Cerebellar nuclear complex (tissue), 1 donor: ENCODE measurements around the gene NTN5.
A peak's percentile ranks its signal among the peaks of the same experiment; 100 is the strongest.
"Not testable (repeated sequence)": the region's sequence is repeated elsewhere in the genome, so short reads cannot be mapped to it uniquely, and the experiment has no call there.

Source experiments
- DNase-seq, 2 experiments: peaks; one replicate each; lab custom pipeline; 2025; lab: John Stamatoyannopoulos, UW

NTN5 gene

DNA sequence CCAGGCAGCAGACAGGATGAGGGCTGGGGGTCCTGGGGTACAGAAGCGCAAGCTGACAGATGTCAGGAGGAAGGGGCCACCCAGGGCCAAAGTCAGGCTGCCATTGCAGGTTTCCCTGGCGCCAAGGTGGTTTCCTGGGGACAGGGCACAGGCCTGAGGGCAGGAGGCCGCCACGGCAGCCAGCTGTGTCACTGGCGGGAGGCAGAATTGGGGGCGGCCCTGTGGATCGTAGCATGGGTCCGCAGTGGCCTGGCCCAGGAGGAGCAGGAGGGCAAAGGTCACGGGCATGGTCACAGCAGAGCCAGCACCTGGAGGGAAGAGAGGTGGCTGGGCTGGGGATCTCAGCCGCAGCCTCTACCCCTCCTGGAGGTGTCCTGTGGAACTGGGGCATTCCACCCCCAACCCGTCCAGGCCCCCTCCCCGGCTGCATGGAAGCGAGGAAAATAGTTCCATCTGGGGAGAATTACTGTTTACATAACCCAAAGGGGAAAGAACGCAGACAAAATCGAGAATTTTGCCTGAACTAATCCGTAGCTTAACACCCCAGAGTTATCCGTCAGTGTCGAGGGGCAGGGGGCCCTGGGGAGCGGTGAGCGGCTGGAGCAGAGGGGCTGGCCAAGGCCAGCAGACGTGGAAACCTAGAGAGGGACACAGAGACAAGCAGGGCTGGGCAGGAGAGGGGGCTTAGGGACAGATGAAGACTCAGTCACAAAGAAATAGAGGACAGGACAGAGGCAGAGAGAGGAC is 1.9 kb downstream of the NTN5 start:
- DNase-seq: no peak

DNA sequence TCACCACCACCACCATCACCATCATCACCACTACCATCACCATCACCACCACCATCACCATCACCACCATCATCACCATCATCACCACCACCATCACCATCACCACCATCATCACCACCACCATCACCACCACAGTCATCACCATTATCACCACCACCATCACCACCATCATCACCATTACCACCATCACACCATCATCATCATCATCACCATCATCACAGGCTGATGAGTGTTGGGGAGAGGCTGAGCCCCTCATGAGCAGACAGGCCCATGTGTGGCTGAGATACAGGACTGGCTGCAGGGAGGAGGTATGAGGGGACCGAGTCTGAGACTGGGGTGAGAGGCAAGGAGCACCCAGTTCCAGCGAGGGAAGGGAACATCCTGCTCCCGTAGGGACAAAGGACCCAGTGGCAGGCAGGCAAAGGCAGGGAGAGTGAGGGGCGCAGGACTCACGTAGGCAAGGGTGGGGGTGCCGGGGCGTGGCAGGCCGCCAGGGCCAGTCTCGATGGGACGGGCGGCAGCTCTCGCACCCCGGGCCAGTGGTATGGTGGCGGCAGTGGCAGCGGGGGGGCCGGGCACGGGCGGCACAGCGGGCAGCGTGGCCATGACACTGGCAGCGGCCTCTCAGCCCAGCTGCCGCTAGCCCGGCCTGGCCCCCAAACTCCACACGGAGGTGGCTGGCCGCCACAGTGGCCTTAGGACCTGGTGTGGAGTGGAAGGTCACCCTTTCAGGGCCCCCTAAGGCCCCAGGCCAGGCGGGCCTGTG is 2.7 kb downstream of the NTN5 start:
- no peak for DNase-seq

DNA sequence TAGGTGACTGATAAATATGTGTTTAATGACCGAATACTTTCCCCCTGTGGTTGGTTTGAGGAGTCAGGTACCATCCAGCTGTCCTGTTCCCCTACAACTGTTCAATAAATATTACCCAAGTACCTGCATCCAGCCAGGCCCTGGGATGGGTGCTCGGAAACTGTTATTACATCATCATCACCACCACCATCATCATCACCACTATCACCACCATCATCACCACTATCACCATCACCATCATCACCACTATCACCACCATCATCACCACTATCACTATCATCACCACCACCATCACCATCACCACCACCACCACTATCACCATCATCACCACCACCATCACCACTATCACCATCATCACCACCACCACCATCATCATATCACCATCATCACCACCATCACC is 4.1 kb downstream of the NTN5 start:
- no peak for DNase-seq

DNA sequence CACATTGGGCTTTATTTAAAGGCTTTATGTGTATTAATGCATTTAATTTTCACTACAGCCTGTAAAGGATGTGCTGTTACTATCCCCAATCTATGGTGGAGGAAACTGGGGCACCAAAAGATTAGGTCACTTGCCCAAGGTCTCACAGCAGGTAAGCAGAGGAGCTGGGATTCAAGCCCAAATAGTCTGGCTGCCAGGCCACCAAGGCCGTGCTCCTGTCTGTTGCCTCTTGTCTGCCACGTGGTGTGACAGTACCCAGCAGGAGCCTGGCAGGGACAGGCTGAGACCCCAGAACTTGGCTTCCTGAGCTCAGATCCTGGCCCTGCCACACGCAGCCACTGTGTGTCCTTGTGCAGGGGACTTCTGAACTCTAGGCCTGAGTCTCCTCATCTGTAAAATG is 4.5 kb downstream of the NTN5 start:
- peak in 1 of 2 experiments; percentile 12 for DNase-seq

DNA sequence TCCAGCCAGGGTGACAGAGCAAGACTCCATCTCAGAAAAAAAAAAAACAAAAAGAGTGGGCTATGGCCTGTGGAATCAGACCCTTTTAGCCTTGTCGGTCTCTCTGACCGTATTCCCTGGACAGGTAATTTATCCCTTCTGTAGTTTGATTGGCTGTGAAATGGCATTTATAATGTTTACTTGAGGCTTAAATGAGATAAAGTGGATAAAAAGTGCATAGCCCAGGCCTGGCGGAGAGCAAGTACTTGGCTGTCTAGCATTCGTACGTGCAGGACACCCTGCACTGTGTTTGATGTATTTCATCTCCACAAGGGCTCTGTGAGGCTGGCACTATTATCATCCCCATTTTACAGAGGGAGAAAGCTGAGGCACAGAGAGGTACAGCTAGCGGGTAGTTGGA is 7.0 kb downstream of the NTN5 start:
- no peak for DNase-seq

DNA sequence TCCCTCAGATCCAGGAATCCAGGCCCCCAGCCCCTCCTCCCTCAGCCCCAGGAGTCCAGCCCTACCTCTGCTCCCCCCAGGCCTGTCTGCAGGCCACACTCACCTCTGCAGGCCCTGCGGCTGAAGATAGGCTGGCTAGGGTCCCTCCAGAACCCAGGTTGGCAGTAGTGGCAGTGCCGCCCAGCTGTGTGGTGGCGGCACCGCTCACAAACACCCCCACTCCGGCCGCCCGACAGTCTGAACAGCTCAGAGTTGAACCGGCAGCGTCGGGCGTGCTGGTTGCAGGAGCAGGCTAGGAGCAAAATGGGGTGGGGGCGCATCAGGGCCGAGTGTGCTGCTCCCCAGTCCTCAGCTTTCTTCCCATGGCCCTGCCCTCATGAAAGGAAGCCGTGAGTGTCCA is 8.3 kb downstream of the NTN5 start:
- no peak for DNase-seq

DNA sequence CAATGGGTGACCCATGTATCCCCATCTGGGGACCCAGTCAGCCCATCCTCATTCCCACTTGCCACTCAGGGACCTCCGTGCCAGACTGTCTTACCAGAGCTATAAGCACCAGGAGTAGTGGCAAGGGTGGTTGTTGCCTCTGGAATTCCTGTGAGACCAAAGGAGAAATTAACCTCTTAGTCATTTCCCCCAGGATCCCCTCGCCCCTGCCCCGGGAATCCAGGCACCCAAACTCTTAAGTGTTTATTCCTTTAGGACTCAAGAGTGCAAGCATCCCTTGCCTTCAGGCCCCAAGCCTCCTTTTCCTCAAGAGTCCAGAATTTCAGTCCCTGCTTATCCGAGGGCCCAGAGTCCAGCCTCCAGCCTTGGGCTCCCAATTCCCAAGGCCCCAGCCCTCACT is 9.2 kb downstream of the NTN5 start:
- no peak for DNase-seq

DNA sequence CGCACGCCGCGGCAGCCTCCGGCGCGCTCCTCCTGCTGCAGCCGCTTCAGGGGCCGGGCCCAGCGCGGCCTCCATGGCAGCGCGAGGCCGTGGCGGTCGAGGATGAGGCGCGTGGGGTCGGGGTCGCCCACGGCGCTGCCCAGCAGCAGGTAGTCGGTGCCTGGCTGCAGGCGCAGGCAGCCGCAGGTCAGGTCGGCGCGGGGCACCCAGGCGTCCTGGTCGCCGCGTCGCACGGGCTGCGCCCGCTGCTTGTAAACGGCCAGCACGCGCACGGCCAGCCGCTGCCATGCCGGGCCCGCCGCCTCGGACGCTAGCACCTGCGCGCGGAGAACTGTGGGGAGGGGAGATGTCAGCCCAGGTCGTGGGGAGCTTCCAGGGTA is 11.1 kb downstream of the NTN5 start:
- DNase-seq: no peak

DNA sequence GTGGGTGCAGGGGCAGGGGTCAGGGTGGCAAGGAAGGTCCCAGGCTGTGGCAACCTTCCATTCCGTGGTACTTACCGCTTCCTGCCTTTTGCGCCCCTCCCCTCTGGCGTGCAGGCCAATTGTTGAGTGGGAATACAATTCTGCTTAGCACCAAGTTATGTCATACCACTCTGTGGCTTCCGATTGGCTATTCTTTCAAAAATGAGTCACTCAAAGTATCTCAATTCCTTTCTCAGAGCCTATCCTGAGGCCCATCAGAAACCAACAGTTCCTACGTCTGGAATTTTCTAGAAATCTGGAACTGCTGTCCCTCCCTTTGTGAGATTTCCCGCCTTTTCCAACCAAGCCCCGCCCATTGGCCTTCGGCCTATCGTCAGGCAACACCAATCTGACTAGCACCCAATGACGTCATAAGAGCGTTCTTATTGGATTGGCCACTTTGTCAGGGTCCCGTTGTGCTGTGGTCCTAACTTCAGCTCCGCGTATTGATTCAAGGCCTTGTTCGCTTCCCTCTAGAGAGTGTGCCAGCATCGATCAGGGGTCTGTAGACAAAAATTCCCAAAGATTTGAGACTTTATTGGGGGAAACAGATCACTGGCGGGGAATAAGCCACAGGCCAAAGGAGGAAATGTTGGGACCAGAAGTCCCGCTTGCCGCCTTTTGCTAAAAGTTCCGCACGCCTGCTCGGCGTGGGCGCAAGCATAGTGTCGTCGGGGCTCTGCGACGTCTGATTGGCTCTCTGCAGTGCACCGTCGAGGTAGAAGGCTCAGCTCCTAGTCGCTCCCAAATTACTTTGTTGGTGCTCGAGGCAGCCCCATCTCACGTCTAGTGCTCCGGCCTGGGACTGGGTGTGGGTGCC is 11.7 kb downstream of the NTN5 start:
- peak; percentile 58 to 66 for DNase-seq

DNA sequence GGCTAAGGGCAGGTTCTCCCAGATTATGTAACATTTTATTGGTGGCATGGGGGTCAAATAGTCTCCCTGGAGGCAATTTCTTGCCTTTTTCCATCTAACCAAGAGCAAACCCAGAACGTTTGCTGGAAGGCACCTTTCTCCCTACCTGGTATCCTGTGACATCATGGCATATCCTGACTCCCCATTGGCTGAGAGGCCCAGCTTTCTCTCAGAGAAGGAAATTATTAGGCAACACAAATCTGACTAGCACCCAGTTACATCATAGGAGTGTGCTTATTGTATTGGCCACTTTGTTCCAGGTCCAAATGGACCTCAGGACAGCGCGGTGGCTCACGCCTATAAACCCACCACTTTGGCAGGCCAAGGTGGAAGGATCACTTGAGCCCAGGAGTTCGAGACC is 13.0 kb downstream of the NTN5 start:
- no peak for DNase-seq

DNA sequence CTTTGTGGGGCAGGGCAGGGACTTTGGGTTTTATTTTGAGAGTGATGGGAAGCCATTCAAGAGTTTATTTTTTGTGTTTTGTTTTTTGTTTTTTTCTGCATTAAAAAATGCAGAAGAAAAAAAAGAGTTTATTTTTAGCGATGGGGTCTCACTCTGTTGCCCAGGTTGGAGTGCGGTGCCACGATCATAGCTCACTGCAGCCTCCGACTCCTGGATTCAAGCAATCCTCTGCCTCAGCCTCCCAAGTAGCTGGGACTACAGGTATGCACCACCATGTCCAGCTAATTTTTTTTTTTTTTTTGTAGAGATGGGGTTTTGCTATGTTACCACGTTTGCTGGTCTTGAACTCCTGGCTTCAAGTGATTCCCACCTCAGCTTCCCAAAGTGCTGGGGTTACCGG is 14.3 kb downstream of the NTN5 start:
- no peak for DNase-seq

DNA sequence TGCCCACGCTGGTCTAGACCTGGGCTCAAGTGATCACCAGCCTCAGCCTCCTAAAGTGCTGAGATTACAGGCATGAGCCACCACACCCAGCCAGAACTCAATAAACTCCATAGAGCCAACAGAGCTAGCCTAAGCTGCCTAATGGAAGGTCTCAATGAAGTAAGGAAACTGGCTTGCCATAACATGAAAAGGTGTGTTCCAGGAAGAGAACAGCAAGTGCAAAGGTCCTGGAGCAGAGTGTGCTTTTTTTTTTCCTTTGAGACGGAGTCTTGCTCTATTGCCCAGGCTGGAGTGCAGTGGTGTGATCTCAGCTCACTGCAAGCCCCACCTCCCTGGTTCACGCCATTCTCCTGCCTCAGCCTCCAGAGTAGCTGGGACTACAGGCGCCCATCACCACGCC is 15.0 kb downstream of the NTN5 start:
- DNase-seq: not testable (repeated sequence)

DNA sequence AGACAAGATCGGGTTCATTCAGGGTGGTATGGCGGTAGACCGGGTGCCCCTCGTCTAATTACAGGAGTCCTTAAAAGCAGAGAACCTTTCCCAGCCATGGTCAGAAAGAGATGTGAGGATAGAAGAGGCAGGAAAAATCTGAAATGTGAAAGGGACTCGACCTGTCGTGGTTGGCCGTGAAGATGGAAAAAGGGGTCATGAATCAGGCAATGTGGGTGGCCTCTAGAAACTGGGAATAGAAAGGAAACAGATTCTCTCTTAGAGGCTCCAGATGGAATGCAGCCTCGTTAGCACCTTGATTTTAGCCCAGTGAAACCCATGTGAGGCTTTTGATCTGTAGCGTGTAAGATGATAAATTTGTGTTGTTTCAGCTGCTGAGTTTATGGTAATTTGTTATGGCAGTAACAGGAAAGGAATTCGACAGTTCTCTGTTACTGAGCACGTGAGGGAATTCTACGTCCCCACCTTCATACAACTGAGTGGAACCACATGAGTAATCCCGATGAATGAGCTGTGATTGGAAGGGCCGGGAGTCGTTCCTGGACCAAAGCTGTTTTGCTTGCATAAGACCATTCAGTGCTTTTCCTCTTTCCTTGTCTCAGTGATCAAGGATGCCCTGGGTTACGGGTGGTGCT is 15.9 kb downstream of the NTN5 start:
- DNase-seq: no peak

DNA sequence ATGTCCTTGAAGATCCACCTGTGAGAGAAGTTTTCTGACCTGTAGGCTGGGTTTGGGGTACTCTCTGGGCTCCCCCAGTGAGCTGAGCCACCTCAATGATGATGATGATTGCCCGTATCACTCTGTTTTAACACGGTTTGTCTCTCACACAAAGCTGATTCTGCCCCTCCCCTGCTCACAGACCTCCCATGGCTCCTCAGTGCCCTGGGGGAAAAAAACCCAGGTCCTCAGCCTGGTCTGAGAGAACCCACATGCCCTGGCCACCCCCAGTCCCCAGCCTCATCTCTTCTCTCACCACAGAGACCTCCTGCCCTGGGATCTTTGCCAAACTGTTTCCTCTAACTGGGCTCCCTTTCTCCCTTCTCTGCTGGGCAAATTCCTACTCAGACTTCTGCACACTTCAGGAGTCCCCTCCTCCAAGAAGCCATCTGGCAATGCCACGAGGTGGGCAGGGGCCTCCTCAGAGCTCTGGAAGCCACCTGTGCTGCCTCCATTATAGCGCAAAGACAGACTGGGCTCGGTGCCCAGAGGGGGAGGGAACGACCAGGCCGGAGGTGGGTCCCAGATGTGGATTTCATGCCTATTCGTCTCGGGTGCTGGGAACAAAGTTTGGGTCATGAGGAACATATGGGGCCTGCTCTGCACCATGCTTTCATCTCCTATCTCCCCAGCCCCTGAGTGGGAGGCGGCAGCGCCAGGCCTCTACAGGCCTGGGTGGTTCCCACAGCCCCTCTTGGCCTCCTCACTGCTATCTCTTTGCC is 18.3 kb downstream of the NTN5 start:
- no peak for DNase-seq

DNA sequence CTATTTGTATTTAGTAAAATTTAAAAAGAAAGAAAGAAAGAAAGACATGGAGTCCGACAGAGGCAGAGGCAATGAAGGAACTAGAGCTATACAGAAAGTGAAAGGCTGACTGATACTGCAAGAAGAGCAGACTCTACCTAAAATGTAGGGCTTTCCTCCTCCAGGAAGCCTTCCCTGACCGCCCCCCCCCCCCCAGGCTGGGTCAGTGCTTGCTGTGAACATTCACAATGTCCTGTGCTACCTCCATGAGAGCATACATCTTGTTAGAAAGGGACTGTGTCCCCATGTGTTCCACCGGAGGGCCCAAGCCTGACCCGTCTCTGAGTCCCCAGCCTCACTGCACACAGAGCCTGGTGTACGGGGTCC is 21.2 kb downstream of the NTN5 start:
- DNase-seq: no peak

DNA sequence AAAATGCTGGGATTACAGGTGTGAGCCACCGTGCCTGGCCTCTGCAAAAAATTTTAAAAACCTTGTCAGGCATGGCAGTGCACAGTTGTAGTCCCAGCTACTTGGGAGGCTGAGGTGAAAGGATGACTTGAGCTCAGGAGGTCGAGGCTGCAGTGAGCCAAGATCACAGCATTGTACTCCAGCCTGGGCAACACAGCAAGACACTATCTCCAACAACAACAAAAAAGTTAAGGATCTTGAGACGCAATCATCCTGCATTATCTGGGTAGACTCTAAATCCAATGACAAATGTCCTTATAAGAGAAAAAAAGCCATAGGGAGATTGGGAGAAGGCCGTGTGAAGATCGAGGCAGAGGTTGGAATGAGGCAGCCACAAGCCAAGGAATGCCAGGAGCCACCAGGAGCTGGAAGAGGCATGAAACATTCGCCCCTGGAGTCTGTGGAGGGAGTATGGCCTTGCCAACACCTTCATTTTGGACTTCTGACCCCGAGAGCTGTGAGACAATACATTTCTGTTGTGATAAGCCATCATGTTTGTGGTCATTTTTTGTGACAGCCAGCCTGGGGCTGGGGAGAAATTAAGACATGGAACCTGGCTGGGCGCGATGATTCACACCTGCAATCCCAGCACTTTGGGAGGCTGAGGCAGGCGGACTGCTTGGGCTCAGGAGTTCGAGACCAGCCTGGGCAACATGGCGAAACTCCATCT is 21.7 kb downstream of the NTN5 start:
- DNase-seq: no peak

DNA sequence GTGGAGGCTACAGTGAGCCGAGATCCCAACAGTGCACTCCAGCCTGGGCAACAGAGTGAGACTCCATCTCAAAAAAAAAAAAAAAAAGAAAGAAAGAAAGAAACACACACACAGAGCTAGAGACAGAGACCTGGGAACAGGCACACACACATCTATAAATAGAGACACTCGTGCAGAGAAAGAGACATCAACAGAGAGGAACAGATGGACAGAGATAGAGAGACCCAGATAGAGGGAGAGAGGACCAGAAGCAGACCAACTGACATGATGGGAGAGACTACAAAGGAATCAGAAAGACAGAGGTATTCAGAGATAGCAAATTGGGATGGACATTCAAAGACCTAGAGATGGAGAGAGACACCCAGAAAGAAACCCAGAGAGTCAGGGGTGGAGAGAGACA is 24.7 kb downstream of the NTN5 start:
- peak in 1 of 2 experiments; percentile 53 for DNase-seq

DNA sequence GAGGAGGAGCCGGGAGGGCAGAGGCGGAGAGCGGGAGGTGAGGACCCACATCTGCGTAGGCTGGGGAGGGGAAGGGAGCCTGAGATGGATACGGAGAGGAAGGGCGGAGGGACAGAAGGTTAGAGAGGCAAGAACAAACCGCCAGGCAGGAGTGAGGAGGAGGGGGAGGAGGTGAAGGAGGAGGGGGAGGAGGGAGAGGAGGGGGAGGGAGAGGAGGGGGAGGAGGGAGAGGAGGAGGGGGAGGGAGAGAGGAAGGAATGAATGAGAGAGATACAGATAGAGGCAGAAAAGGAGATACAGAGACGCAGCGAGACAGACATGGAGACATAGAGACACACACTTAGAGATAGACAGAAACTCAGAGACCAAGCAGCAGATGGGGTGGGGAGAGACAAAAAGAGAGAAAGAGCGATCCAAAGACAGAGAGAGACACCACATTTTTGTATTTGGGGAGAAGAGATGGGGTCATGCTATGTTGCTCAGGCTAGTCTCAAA is 26.0 kb downstream of the NTN5 start:
- DNase-seq: no peak

DNA sequence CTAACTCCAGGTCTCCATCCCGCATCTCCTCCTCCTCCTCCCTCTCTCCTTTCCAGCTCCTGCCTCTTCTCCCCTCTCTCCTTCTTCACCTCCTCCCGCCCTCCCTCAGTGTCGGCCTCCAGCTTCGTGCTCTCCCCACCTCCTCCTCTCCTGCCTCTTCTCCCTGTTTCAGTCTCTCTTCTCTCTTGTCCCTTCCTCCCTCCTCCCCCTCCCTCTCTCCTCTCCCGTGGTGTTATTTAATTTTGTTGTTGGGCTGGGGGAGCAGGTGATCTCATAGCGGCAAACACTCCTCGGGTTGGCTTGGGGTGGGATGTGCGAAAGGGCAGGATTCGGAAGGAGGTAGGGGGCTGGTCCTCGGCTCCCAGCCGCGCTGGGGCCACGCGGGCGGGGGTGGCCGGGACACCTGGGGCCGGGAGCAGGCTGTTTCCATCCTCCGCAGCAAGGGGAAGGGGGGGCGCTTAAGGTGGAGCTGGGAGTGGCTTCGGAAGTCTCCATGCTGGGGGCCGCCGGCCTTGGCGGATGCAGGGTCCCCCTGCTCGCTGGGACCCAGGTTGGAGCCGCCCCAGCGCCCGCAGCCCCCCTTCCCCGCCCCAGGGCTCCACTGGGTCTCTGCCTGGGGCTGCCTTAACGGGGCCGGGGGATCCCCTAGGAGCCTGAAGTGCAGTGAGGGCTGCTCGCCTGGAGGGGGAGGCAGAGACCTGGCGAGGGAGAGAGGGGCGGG is 26.7 kb downstream of the NTN5 start, which contains the start of gene CA11:
CA11 (minus strand) TSS at position 187 of the 721 bp plus-strand sequence. CDS start 555 bp downstream, outside the sequence.
- DNase-seq: peak; percentile 74 to 87

DNA sequence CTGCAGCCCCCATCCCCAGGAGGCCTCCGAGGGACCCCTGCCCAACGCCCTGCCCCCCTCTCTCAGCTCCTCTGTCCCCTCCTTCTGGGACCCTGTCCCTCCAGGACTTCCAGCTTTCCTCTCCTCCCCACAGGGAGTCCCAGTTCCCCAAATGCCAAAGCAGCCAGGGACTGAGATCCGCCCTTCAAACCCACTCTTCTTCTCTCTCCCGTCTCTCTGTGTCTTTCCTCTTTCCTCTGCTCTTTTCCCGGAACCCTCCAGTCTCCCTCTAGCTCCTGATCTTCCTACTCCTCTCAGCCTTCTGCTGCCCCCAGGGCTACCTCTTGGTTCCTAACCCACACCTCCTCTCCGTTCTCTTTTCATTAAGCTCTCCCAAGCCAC is 27.2 kb downstream of the NTN5 start:
- no peak for DNase-seq
